Activated B cell treated with CpG ODN at 0.5 μM for 24 hours (primary cell): ENCODE results near the gene WAS. TPM values are rescaled to one million over a fixed set of nuclear protein-coding genes. Genes with fewer than 3 reads are reported as not detected.

Experiments used
- ATAC-seq: fragments of 200-7000 bp; cut with Tn5 transposase; one replicate; pipeline ENCODE4 v1.10.0; 2021; ENCODE audit warnings: low read depth, mild to moderate bottlenecking, moderate library complexity
- CTCF ChIA-PET: fragments of 350-600 bp; sonication (Branson Sonifier 250); formaldehyde crosslinking; loops from one replicate; lab custom pipeline; 2021; ENCODE audit warnings: antibody characterized with exemption; lab: Charles Lee
- POLR2A ChIA-PET: fragments of 350-600 bp; sonication (Branson Sonifier 250); formaldehyde crosslinking; loops from one replicate; lab custom pipeline; 2021; ENCODE audit warnings: antibody characterized with exemption; lab: Charles Lee
- DNase-seq: peaks from one replicate; pipeline ENCODE4 v3.0.0; 2022
- H3K27ac Mint-ChIP-seq: one replicate; pipeline ENCODE4 v1.8.0; 2020; ENCODE audit warnings: mixed read lengths
- H3K27me3 Mint-ChIP-seq: one replicate; pipeline ENCODE4 v1.8.0; 2021; ENCODE audit warnings: mixed read lengths
- H3K36me3 Mint-ChIP-seq: one replicate; pipeline ENCODE4 v1.8.0; 2021; ENCODE audit warnings: low read depth, mixed read lengths
- H3K4me1 Mint-ChIP-seq: one replicate; pipeline ENCODE4 v1.8.0; 2021; ENCODE audit warnings: mixed read lengths
- H3K4me3 Mint-ChIP-seq: one replicate; pipeline ENCODE4 v1.8.0; 2020; ENCODE audit warnings: mild to moderate bottlenecking, mixed read lengths
- H3K9me3 Mint-ChIP-seq: one replicate; pipeline ENCODE4 v1.8.0; 2020; ENCODE audit warnings: mixed read lengths
- CTCF ChIP-seq: fragments of 200-600 bp; IDR thresholded peaks from one replicate; pipeline ENCODE4 v1.8.0; 2022; ENCODE audit warnings: antibody characterized with exemption, mild to moderate bottlenecking
- intact Hi-C: fragments of 100-400 bp; cut with micrococcal nuclease; formaldehyde crosslinking; loops from one replicate; pipeline ENCODE4 v1.15.1; 2024
- total RNA-seq: library from RNA; stranded (reverse); gene quantifications from 2 replicates; pipeline ENCODE4 v1.2.3, GENCODE V29; 2022

WAS gene
- total RNA-seq, 1 donor from 2014 or later, result 102 TPM

DNA sequence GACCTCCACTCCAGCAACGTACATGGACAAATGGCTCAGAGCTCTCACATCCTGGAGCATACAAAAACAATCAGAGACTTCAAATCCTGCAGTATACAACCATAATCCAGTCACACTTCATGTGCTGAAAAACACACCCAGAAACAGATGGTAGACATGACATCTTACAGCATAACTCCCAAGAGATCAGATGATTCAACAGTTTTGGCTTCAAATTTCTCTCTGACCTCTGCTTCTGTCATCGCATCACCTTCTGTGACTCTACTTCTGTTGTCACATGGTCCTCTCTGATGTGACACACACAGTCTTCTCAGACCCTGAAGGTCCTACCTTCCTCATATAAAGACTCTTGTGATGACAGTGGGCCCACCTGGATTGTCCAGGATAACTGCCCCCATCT lies 31.5 kb downstream of the WAS start:
- Mint-ChIP-seq H3K27me3 (no peaks in the 10 kb centered on the region), H3K4me3 (no peak overlapping the region), H3K27ac (no peak overlapping the region), H3K36me3 (no peaks in the 10 kb centered on the region), H3K4me1 (no peaks in the 10 kb centered on the region), H3K9me3 (no peaks in the 10 kb centered on the region)
- ChIA-PET CTCF (no interaction called here), POLR2A (no interaction called here)
- ATAC-seq (no peak), DNase-seq (no peak)
- intact Hi-C loops, result no loop called here
- TF ChIP-seq CTCF, result no peak

GRCh38 chrX:48715876-48716502 lies 32.4 kb downstream of the WAS start:
- ChIA-PET CTCF (no interaction called here), POLR2A (no interaction called here)
- Mint-ChIP-seq H3K9me3 (no peaks in the 10 kb centered on the region), H3K27ac (no peak overlapping the region), H3K4me1 (no peaks in the 10 kb centered on the region), H3K27me3 (no peaks in the 10 kb centered on the region), H3K4me3 (no peak overlapping the region), H3K36me3 (no peaks in the 10 kb centered on the region)
- intact Hi-C loops, result no loop called here
- no peak for TF ChIP-seq CTCF
- DNase-seq (no peak), ATAC-seq (no peak)

DNA sequence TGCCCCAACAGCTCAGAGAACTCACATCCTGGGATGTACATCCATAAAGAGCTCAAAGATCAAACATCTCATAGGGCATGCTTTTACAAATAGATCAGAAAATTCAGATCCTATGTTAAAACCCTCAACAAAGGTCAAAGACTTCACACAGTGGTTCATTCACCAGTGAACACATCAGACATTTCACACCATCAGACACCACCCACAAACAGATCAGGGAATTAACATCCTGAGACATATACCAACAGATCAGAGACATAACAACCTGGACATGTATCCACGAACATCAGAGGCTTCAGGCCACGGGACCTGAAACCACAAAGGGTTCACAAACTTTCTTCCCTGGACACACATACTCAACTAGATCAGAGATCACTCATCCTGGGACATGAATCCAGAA lies 36.4 kb downstream of the WAS start:
- TF ChIP-seq CTCF, result no peak
- no peak overlapping the region for H3K4me3 Mint-ChIP-seq
- H3K9me3 Mint-ChIP-seq, result no peaks in the 10 kb centered on the region
- H3K4me1 Mint-ChIP-seq, result no peaks in the 10 kb centered on the region
- no peak overlapping the region for H3K27ac Mint-ChIP-seq
- DNase-seq (no peak), ATAC-seq (no peak)
- intact Hi-C loops, result no loop called here
- H3K36me3 Mint-ChIP-seq, result no peaks in the 10 kb centered on the region
- POLR2A ChIA-PET, result no interaction called here
- CTCF ChIA-PET, result no interaction called here
- H3K27me3 Mint-ChIP-seq, result no peaks in the 10 kb centered on the region

GRCh38 chrX:48720577-48721250 lies 37.1 kb downstream of the WAS start:
- POLR2A ChIA-PET, result no interaction called here
- DNase-seq (no peak), ATAC-seq (no peak)
- CTCF ChIA-PET, result no interaction called here
- no peak for TF ChIP-seq CTCF
- no peaks in the 10 kb centered on the region for H3K4me1 Mint-ChIP-seq
- H3K9me3 Mint-ChIP-seq, result no peaks in the 10 kb centered on the region
- H3K4me3 Mint-ChIP-seq, result no peak overlapping the region
- intact Hi-C loops, result no loop called here
- H3K27ac Mint-ChIP-seq, result no peak overlapping the region
- H3K36me3 Mint-ChIP-seq, result no peaks in the 10 kb centered on the region
- H3K27me3 Mint-ChIP-seq, result no peaks in the 10 kb centered on the region

- DNase-seq (no peak), ATAC-seq (no peak)
- H3K9me3 Mint-ChIP-seq, result no peaks in the 10 kb centered on the region
- CTCF ChIA-PET, result no interaction called here
- H3K36me3 Mint-ChIP-seq, result no peaks in the 10 kb centered on the region
- no peak overlapping the region for H3K27ac Mint-ChIP-seq
- POLR2A ChIA-PET, result no interaction called here
- H3K27me3 Mint-ChIP-seq, result no peaks in the 10 kb centered on the region
- no peak for TF ChIP-seq CTCF
- no peaks in the 10 kb centered on the region for H3K4me1 Mint-ChIP-seq
- intact Hi-C loops, result no loop called here
- no peak overlapping the region for H3K4me3 Mint-ChIP-seq
These were observed 38.3 kb downstream of the WAS start for GRCh38 chrX:48721916-48722315.
